GM19463 (cell line): ENCODE measurements around the gene HASPIN.

Experiments
- ATAC-seq: cut with Tn5 transposase; IDR thresholded peaks from one replicate; pipeline ENCODE4 v1.9.1; 2021; ENCODE audit warnings: mild to moderate bottlenecking, moderate library complexity; ENCODE audit not compliant: unreplicated experiment

HASPIN gene

DNA sequence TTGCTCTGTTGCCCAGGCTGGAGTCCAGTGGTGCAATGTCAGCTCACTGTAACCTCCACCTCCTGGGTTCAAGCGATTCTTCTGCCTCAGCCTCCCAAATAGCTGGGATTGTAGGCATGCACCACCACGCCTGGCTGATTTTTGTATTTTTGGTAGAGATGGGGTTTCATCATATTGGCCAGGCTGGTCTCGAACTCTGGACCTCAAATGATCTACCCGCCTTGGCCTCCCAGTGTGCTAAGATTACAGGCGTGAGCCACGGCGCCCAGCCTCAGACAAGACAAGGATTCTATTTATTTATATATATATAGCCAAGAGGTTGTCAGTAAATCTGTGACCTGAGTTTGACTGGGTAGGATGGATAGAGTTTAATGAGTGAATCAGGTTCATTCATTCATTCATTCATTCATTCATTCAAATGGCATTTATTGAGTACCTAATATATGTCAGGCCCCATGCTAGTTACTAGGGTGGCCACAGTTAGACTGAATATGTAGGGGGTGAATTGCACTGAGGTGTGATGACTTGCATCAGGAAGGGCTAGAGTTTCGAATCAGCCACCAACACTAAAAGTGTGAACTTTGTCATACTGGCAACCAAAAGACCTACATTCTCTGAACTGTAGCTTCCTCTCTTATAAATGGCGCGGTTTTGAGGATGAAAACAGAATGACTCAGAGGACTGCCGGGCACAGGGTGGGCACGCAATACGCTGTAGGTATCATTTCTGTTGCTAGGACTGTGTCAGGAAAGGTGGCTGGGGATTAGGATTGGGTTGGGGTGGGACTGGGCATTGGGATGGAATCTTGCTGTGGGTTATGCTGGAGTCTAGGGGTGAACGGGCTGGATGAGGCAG is 39.4 kb downstream of the HASPIN start:
- peak; percentile 72 for ATAC-seq

DNA sequence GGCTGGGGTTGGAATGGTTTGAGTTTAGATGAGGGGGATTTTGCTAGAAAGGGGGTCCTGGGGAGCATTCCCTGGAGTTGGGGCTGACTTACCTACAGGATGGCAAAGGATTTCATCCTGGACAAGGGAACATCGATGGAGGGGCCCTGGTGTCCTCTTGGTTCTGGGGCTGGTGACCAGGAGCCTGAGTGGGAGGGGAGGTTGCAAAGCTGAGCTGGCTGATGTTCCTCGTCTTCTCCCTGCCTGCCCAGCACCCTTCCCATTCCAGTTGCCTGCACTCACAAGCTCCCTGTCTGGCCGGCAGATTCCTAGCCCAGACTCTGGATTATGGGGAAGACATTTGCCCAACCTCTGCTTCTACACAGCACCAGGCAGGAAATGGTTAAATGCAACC is 40.1 kb downstream of the HASPIN start:
- no peak for ATAC-seq

DNA sequence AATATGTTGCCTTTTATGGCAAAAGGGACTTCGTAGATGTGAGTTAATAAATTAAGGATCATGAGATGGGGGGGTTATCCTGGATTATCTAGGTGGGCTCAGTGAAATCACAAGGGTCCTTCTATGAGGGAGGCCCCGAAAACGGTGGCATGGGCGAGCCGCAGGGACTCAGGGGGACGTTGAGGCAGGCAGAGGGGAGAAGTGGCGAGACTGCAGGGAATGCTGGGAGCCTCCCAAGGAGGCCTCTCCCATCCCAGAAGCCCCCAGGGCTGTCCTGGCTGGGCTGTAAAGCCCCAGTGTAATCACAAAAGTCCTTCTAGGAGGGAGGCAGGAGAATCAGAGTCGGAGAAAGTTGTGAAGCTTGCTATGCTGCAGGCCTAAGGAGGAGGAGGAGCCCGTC is 42.3 kb downstream of the HASPIN start:
- ATAC-seq, result no peak

DNA sequence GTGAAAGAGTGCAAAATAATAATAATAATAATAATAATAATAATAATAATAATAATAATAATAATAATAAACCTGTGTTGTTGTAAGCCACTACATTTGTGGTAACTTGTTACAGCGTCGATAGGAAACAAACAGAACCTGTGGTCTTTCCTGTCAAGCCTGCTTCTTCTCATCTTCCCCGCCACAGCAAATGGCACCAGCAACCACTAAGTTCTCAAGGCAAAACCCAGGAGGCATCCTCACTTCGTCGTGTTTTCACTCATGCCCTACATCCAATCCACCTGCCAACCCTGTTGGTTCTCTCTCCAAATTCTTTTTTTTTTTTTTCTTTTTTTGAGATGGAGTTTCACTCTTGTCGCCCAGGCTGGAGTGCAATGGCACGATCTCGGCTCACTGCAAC is 43.1 kb downstream of the HASPIN start:
- ATAC-seq, result no peak

DNA sequence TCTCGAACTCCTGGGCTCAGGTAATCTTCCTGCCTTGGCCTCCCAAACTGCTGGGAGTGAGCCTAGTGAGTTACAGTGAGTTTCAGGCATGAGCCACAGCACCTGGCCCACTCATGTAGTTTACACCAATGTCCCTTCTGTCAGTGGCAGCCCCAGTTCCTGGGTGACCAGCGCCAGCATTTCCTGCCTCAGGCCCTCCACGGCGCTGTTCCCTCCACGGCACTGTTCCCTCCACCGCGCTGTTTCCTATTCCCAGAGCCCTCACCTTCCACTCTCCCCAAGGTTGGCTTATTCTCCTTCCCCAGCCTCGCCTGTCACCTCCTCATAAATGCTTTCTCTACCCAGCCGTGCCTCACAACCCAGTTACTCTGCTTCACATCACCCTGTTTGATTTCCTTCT is 44.6 kb downstream of the HASPIN start:
- no peak for ATAC-seq

DNA sequence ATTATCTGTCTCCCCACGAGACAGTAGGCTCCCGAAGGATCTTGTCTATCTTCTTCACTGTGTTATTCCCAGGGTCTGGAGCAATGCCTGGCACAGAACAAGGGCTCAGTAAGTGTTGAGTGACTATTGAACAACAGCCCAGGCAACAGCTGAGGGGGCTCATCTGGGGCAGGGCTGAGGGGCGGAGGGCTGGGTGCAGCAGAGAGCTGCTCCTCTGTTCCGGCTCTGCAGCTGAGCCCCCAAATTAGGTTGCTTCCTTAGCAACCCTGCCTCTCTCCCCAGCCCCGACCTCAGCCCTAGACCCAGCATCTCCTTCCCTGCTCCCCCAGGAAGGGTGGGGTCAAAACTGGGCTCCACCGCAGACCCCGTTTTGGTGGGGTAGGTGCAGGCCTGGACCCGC is 45.1 kb downstream of the HASPIN start:
- ATAC-seq, result no peak

DNA sequence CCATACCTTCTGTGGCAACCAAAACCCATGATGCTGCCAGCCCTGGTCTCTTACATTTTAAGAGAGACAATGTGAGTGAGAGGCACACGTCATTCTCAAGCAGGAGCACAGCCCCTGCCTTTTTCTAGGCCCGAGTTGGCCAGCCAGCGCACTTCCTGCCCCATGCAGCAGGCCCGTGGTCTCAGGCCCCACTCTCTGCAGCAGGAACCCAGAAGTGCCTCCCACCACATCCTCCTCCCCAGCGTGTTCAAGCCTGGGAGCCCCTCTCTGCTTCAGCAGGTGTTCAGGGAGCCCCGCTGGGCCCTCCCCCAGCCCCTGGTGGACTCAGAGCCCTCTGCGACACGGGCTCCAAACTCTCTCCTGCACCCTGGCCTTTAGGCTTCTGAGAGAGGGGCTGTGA is 46.8 kb downstream of the HASPIN start:
- ATAC-seq, result no peak

DNA sequence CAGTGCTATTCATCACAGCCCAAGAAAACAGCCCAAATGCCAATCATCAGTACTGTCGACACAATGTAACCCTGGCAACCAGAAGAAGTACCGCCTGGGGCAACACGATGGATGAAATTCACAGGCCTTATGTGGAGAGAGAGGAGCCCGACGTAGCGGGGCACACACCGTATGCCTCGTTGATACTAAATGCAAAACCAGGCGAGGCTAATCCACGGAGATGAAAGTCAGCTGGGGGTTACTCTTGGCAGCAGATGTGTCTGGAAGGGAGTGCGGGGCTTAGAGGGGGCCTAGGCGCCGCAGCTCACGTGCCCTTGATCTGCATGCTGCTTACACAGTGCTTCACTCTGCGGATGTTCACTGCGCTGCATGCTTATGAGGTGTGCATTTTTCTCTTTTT is 47.4 kb downstream of the HASPIN start:
- ATAC-seq, result no peak

DNA sequence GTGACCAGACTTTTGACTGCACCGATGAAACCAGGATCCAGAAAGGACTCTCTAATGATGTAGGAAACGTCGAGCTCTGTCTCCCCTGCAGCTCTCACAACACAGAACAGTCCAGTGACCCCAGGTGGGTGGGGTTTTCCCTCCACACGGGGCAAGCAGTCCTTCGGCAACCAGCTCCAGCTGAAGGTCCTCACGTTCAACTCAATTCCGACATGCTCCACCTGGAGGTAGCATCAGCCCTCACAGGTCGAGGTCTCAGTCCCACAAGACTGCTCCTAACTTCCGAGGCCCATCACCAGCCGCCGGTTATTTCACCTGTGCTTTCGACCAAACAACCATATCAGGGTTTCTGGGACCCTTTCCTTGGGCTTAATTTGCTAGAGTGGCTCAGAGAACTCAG is 49.1 kb downstream of the HASPIN start:
- ATAC-seq, result no peak

DNA sequence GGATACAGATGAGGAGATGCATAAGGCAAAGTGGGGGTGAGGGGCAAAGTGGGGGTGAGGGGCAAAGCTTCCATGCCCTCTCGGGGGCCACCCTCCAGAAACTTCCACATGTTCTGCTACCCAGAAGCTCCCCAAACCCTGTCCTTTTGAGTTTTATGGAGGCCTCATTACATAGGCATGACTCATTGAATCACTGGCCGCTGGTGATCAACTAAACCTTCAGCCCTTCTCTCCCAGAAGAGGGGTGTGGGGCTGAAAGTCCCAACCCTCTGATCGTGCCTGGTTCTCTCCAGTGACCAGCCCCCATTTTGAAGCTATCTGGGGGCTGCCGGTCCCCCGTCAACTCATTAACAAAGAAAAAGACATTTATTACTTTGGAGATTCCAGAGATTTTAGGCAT is 49.8 kb downstream of the HASPIN start:
- no peak for ATAC-seq

DNA sequence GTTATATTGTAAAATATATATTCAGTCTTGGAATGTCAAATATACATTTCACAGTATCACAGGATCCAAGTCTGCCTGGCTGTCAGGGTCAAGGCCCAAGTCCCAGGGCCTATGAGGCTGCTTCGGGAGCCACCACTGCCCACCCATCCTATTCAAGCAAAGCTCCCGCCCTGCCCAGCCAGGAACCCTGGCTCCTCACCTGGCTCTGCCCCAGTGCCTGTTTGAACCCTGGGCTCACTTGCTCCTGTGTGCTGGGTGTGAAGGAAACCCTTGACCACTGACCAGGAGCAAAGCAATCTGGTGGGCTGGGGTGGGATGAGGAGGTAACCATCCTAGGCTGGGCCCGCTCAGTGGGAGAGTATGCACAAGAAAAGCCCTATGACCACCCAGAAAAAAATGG is 50.3 kb downstream of the HASPIN start:
- ATAC-seq, result no peak
